HUES6 (cell line): Measurements from ENCODE around the gene TMEM120A.

Experiments used
- H3K27ac ChIP-seq: 2 replicates; pipeline ENCODE4 v1.7.0; 2013; ENCODE audit warnings: low read depth, mild to moderate bottlenecking, low read length, inconsistent platforms
- H3K27me3 ChIP-seq: 2 replicates; pipeline ENCODE4 v1.6.1; 2013; ENCODE audit warnings: low read length; ENCODE audit not compliant: control insufficient read depth, insufficient read depth
- H3K36me3 ChIP-seq: 2 replicates; pipeline ENCODE4 v1.6.1; 2013; ENCODE audit warnings: low read length; ENCODE audit not compliant: control insufficient read depth, insufficient read depth
- H3K4me1 ChIP-seq: 2 replicates; pipeline ENCODE4 v1.6.1; 2013; ENCODE audit warnings: low read length; ENCODE audit not compliant: control insufficient read depth, insufficient read depth
- H3K4me3 ChIP-seq: 2 replicates; pipeline ENCODE4 v1.5.1; 2013; ENCODE audit warnings: low read depth, low read length
- H3K9ac ChIP-seq: one replicate; pipeline ENCODE4 v1.6.1; 2013; ENCODE audit warnings: mild to moderate bottlenecking, low read length
- H3K9me3 ChIP-seq: 2 replicates; pipeline ENCODE4 v1.6.1; 2013; ENCODE audit warnings: low read depth, low read length; ENCODE audit not compliant: control insufficient read depth, insufficient read depth

The TMEM120A gene

DNA sequence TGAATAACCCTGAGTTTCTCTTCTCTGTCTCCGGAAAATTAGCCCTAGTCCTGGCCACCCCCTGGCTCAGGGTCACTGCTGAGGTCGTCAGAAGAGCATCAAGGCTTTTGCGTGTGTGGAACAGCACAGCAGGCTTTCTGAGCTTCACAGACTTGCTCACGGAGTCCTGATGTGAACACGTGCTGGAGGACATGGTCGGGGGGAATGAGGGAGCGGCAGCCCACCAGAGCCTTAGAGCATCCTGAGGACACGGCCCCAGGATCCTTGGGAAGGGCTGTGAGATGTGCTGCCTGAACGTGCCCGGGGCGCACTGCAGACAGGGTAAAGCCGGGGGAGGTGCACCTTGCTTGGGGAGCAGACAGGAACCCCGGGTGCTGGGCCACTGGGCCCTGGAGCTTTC lies 28.8 kb downstream of the TMEM120A start:
- Histone ChIP-seq H3K4me3 (no peak overlapping the region), H3K9me3 (no peaks in the 10 kb centered on the region), H3K4me1 (no peaks in the 10 kb centered on the region; the same call in 1 of the 2 replicates), H3K9ac (peak overlapping the region; percentile 16), H3K27ac (no peak overlapping the region), H3K36me3 (peaks cover 58% of the 10 kb centered on the region), H3K27me3 (no peaks in the 10 kb centered on the region)

DNA sequence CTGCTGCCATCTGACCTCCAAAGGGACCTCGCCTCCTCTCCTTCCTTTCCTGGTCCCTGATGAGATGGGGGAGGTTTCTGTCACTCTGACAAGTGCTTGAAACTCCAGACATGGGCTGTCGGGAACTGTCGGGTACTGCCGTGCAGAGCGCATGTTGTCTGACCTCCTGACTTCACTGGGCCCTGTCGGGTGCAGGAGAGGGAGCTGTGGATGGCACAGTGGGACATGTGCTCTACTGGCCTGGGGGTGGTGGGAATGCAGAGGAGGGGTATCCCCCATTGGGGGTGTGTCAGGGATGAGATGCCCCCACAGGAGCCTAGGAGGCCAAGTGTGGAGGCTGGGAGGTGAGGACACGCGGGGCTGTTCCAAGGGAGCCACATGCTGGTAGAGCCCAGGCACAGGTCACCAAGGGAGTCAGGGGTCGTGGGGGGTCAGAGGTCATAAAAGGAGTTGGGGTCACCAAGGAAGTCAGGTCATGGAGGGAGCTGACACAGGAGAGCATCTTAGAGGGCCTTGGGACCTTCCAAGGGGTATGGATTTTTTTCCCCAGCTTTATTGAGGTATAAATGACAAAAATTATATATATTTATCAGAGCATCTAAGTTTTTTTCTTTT lies 30.9 kb downstream of the TMEM120A start:
- H3K4me1 ChIP-seq, result no peaks in the 10 kb centered on the region
- no peak overlapping the region for H3K4me3 ChIP-seq
- no peaks in the 10 kb centered on the region for H3K9me3 ChIP-seq
- H3K27ac ChIP-seq, result no peak overlapping the region
- H3K27me3 ChIP-seq, result no peaks in the 10 kb centered on the region
- peaks cover 69% of the 10 kb centered on the region for H3K36me3 ChIP-seq
- H3K9ac ChIP-seq, result no peak overlapping the region

DNA sequence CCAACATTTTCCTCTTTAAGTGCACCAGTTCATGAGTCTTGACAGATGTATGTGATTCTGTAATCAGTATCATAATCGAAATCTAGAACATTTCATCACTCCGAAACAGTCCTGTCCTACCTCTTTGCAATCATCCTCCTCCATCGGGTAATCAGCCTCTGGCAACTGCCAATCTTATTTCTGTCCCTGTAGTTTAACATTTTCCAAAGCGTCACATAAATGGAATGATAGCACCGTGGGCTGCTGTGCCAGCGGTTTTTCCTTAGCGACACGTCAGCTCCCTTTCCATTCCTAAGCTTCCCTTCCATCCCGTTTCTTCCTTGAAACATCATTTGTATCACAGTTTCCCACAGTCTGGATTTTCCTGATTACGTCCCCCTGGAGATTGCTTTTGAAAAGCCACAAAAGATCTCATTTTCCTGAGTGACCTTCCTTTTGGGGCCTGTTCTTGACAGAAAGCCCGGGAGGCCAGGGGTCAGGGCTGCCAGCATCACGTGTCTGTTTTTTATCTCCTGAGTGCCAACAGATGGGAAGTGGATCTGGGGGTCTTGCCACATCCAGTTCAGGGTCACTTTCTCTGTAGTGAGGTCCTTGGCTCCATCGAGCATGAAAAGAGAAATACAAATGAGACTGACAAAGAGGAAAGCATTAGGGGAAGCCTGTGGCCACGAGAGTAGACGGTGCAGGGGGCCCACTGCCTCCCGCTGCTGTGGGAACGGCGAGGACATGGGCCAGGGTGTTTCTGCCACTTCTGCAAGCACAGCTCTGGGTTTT lies 31.6 kb downstream of the TMEM120A start:
- Histone ChIP-seq H3K36me3 (peaks cover 69% of the 10 kb centered on the region), H3K4me3 (no peak overlapping the region), H3K27me3 (no peaks in the 10 kb centered on the region), H3K4me1 (peaks cover under 1% of the 10 kb centered on the region; the same call in 1 of the 2 replicates), H3K9me3 (no peaks in the 10 kb centered on the region), H3K27ac (no peak overlapping the region), H3K9ac (no peak overlapping the region)

DNA sequence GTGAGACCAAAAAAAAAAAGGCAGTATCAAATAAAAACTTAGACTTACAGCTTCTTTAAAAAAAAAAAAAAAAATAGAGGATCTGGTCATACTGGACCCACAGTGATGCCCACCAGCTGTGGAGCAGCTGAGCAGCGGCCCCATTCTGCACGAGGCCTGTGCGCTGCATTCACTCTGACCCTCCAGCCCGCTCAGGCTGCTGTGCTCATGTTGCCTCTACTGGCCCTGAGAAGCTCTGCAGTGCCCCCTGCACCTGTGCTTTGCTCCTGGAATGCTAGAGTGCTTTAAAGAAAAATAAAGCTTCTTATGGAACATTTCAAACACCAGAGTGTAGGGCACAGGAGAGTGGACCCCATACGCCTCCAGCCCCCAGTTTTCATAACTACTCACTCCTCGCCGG lies 33.2 kb downstream of the TMEM120A start:
- Histone ChIP-seq H3K36me3 (peaks cover 71% of the 10 kb centered on the region), H3K4me3 (no peak overlapping the region), H3K9ac (no peak overlapping the region), H3K9me3 (no peaks in the 10 kb centered on the region), H3K4me1 (peaks cover 11% of the 10 kb centered on the region; the same call in 1 of the 2 replicates), H3K27ac (no peak overlapping the region), H3K27me3 (no peaks in the 10 kb centered on the region)

DNA sequence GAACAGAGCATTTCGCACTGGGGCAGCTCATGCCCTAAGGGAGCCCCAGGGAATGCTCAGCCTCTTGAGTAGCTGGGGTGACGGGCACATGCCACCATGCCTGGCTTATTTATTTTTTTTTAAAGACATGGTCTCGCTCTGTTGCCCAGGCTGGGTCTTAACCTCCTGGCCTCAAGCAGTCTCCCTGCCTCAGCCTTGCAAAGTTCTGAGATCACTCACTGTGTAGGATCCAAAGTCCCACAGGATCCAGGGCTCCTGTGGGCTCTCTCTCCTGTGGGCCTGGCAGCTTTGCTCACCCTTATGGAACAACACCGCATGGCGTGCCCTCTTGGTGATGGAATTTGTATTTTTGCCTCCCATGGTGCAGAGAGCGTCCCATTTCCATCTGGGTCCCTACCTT lies 34.0 kb downstream of the TMEM120A start:
- Histone ChIP-seq H3K36me3 (peaks cover 72% of the 10 kb centered on the region), H3K4me3 (no peak overlapping the region)

DNA sequence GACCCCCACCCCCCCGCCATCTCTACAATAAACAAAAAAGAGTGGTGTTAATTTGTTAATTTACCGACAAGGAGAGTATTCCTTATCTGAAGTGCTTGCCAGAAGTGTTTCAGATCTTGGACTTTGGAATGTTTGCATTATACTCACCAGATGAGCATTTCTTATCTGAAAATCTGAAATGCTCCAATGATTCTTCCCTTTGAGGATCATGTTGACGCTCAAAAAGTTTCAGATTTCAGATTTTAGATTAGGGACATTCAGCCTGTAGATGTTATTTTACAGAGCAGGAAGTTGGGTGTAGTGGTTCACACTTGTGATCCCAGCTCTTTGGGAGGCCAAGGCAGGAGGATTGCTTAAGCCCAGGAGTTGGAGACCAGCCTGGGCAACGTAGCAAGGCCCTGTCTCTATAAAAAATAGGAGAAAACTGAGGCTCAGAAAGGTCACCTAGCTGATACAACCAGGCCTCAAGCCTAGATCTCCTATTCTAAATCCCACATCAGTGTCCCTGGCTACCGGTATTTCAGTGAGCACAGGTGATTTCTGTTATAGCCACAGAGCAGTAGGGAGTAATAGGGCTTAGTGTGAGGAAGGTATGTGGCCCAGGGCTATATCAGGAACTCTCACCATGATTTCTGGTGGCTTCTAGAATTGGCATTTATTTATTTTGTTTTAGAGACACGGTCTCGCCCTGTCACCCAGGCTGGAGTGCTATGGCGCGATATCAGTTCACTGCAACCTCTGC lies 35.4 kb downstream of the TMEM120A start:
- peaks cover 73% of the 10 kb centered on the region for H3K36me3 ChIP-seq
- no peak overlapping the region for H3K9ac ChIP-seq

More for the DNA sequence above, 34.0 kb downstream of the TMEM120A start:
- no peaks in the 10 kb centered on the region for H3K9me3 ChIP-seq
- no peak overlapping the region for H3K27ac ChIP-seq
- H3K4me1 ChIP-seq, result peaks cover 11% of the 10 kb centered on the region; the same call in 1 of the 2 replicates
- H3K9ac ChIP-seq, result no peak overlapping the region
- no peaks in the 10 kb centered on the region for H3K27me3 ChIP-seq

DNA sequence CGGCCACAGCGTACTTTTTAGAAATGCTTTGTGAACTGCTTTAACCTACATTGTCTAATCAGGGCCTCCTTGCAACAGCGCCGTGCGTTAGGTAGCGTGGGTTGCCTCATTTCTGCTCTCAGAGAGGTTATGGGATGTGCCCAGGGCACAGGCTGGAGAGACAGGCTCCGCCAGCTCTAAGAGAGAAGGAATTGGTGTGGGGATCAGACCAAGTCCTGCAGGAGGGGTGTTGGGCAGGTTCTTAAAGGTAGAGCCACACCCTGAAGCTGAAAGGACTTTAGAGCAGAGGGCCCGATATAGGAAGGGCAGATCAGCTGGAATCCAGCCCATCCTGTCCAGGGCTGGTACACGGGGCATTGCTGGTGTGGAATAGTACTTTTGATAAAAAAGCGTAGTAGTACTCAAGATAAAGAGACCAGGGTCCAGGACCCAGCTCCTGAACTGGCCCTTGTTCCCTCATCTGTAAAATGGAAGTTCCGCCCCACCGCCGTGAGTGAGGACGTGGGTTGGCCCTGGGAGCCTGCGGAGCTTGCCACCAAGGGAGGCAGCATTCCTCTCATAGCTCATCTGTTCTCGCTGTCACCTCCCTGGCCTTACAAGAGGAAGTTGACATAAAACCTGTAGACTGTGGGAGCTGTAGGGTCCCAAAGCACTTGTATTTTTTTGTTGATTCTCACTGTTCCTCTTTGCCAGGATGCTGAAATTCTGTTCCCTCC lies 37.2 kb downstream of the TMEM120A start:
- Histone ChIP-seq H3K27me3 (no peaks in the 10 kb centered on the region), H3K9me3 (no peaks in the 10 kb centered on the region), H3K4me1 (peaks cover 11% of the 10 kb centered on the region; the same call in 1 of the 2 replicates), H3K4me3 (no peak overlapping the region), H3K9ac (no peak overlapping the region), H3K27ac (peak overlapping the region; percentile 50; the same call in 1 of the 2 replicates), H3K36me3 (peaks cover 68% of the 10 kb centered on the region)

More for the DNA sequence above, 35.4 kb downstream of the TMEM120A start:
- Histone ChIP-seq H3K27me3 (no peaks in the 10 kb centered on the region), H3K27ac (no peak overlapping the region), H3K9me3 (no peaks in the 10 kb centered on the region), H3K4me1 (peaks cover 11% of the 10 kb centered on the region; the same call in 1 of the 2 replicates), H3K4me3 (no peak overlapping the region)

DNA sequence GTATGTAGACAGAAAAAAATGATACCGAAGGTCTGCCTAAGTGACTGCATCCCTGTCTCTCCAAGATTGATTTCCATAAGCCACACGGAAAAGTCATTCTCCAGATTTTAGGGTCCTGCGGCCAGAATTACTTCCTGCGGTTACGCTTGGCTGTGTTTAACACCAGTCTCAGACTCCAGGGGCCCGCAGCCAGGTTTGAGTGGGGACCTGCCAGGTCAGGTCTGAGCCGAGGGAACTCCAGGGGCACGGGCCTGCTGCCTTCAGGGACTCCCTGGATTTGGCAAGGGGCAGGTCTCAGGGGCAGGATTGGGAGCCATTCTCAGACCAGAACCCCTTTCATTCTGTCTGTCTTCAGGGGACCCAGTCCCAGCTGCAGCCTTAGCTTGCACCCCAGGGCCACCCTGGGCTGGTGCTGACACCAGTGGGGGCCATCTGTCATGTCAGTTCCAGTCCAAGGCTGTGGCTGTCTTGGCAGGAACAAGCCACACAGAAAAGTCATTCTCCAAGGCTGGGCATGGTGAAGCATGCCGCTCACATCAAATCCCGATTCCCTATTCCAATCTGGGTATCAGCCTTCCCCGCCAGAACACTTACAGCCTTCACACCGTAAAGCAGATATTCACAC lies 39.0 kb downstream of the TMEM120A start:
- H3K4me1 ChIP-seq, result peaks cover 11% of the 10 kb centered on the region; the same call in 1 of the 2 replicates

DNA sequence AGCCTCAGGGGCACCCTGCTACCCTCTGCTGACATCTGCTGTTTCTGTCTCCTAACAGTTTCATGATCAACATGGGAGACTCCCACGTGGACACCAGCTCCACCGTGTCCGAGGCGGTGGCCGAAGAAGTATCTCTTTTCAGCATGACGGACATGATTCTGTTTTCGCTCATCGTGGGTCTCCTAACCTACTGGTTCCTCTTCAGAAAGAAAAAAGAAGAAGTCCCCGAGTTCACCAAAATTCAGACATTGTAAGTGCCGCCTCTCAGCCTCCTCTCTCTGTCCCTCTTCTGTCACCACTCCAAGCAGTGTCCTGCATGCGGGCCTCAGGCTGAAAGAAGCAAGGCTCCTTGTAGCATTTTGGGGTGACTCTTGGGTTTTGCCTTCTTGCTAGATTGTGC lies 40.5 kb downstream of the TMEM120A start:
- H3K4me1 ChIP-seq, result peaks cover 11% of the 10 kb centered on the region; the same call in 1 of the 2 replicates
- H3K27ac ChIP-seq, result no peak overlapping the region
- no peak overlapping the region for H3K9ac ChIP-seq

More for the DNA sequence above, 39.0 kb downstream of the TMEM120A start:
- H3K36me3 ChIP-seq, result peaks cover 58% of the 10 kb centered on the region
- H3K27me3 ChIP-seq, result no peaks in the 10 kb centered on the region
- H3K9me3 ChIP-seq, result 0 out of 2 replicates have a peak, but pooled peaks cover 2% of the 10 kb centered on the region
- H3K9ac ChIP-seq, result no peak overlapping the region
- no peak overlapping the region for H3K27ac ChIP-seq
- H3K4me3 ChIP-seq, result no peak overlapping the region

DNA sequence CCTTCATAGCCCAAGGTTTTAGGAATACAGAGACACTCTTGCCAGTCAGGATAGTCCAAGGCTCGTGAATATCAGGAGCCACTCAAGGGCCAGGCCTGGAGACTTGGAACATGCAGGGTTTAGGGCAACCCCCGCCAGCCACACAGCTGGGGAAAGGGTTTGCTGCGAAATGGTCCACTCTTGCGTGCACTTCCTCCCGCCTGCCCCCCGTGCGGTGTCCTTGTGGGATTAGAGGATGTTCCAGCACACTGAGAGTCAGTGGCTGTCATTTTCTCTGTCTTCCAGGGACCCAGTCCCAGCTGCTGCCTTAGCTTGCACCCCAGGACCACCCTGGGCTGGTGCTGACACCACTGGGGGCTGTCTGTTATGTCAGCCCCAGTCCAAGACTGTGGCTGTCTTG lies 41.0 kb downstream of the TMEM120A start:
- Histone ChIP-seq H3K4me1 (peaks cover 11% of the 10 kb centered on the region; the same call in 1 of the 2 replicates), H3K4me3 (no peak overlapping the region), H3K9ac (no peak overlapping the region), H3K36me3 (peaks cover 47% of the 10 kb centered on the region), H3K27ac (no peak overlapping the region), H3K27me3 (no peaks in the 10 kb centered on the region), H3K9me3 (0 out of 2 replicates have a peak, but pooled peaks cover 2% of the 10 kb centered on the region)

More for the DNA sequence above, 40.5 kb downstream of the TMEM120A start:
- Histone ChIP-seq H3K27me3 (no peaks in the 10 kb centered on the region), H3K36me3 (peaks cover 49% of the 10 kb centered on the region), H3K4me3 (no peak overlapping the region), H3K9me3 (0 out of 2 replicates have a peak, but pooled peaks cover 2% of the 10 kb centered on the region)
